Mesothelial cell of epicardium (in vitro differentiated cells): ENCODE measurements around the gene ATXN1. TPM values are rescaled to one million over a fixed set of nuclear protein-coding genes. Genes with fewer than 3 reads are reported as not detected.

ENCODE experiments used
- DNase-seq, 2 experiments: peaks; one replicate each; pipeline ENCODE4 v3.0.0; 2021; ENCODE audit warnings: low spot score in 2 of 2; ENCODE audit not compliant: unreplicated experiment in 2 of 2
- H3K27ac Mint-ChIP-seq: 2 replicates; pipeline ENCODE4 v1.8.0; 2021; ENCODE audit warnings: mixed read lengths
- H3K27me3 Mint-ChIP-seq: 2 replicates; pipeline ENCODE4 v1.8.0; 2021; ENCODE audit warnings: low read depth, mixed read lengths
- H3K36me3 Mint-ChIP-seq: 2 replicates; pipeline ENCODE4 v1.8.0; 2021; ENCODE audit warnings: mixed read lengths
- H3K4me1 Mint-ChIP-seq: 2 replicates; pipeline ENCODE4 v1.8.0; 2021; ENCODE audit warnings: mixed read lengths
- H3K4me3 Mint-ChIP-seq: 2 replicates; pipeline ENCODE4 v1.8.0; 2021; ENCODE audit warnings: mild to moderate bottlenecking, moderate library complexity, mixed read lengths
- H3K9me3 Mint-ChIP-seq: 2 replicates; pipeline ENCODE4 v1.8.0; 2021; ENCODE audit warnings: mixed read lengths
- total RNA-seq: library from RNA; stranded (reverse); gene quantifications from 3 replicates; pipeline ENCODE4 v1.2.1, GENCODE V29; 2021
- TF ChIP-seq, protein P1 (sequence below): fragments of 200-600 bp; sonication (generic); IDR thresholded peaks from one replicate; pipeline ENCODE4 v1.5.0; 2021; ENCODE audit warnings: antibody characterized with exemption; ENCODE audit not compliant: unreplicated experiment

The ATXN1 gene
- total RNA-seq, 1 donor from 2014 or later: 59.5 TPM

GRCh38 chr6:16762268-16762549, 949 bp upstream of the ATXN1 start:
- no peak for DNase-seq
- TF ChIP-seq, protein P1, sequence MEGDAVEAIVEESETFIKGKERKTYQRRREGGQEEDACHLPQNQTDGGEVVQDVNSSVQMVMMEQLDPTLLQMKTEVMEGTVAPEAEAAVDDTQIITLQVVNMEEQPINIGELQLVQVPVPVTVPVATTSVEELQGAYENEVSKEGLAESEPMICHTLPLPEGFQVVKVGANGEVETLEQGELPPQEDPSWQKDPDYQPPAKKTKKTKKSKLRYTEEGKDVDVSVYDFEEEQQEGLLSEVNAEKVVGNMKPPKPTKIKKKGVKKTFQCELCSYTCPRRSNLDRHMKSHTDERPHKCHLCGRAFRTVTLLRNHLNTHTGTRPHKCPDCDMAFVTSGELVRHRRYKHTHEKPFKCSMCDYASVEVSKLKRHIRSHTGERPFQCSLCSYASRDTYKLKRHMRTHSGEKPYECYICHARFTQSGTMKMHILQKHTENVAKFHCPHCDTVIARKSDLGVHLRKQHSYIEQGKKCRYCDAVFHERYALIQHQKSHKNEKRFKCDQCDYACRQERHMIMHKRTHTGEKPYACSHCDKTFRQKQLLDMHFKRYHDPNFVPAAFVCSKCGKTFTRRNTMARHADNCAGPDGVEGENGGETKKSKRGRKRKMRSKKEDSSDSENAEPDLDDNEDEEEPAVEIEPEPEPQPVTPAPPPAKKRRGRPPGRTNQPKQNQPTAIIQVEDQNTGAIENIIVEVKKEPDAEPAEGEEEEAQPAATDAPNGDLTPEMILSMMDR: no peak
- peak overlapping the region; percentile 97 for H3K4me3 Mint-ChIP-seq
- H3K27ac Mint-ChIP-seq: peak overlapping the region; percentile 95
- H3K27me3 Mint-ChIP-seq: no peaks in the 10 kb centered on the region
- H3K4me1 Mint-ChIP-seq: peaks cover 53% of the 10 kb centered on the region
- no peaks in the 10 kb centered on the region for H3K9me3 Mint-ChIP-seq
- H3K36me3 Mint-ChIP-seq: no peaks in the 10 kb centered on the region

DNA sequence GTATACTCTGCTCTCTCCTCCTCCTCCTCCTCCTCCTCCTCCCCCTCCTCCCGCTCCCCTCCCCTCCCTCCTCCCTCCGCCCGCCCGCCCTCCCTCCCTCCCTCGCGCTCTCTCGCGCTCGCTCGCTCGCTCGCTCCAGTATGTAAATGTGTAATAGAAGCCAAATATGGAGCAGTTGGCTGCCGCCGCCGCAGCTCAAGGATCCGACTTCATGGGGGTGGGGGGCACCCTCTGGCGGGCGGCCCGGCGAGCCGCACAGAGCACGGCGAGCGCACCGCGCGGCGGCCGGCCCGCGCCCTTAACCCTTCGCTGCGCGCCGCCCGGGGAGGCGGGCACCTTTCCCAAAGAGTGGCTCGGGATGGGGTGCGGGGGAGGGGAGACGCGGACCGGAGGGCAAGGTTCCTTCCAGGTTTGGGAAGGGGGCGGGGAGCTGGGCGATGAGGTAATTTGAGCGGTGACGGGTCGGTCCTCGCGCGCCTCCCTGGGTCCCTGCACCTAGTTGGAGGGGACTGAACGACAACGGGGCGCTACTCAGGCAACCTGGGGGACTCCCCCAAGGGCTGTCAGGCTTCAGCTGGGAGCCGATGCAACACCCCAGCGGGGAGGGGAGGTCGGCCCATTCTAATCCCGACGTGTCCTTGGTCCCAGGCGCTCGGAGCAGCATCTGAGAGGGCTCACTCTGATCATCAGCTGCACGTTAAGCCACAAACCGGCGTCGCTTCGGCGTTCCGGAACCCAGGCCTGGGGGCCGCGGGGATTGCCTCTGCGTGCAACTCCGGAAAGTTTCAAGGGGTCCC, 409 bp upstream of the ATXN1 start:
- Mint-ChIP-seq H3K27me3 (no peaks in the 10 kb centered on the region), H3K27ac (peak overlapping the region; percentile 99), H3K4me3 (peak overlapping the region; percentile 97), H3K36me3 (no peaks in the 10 kb centered on the region), H3K9me3 (no peaks in the 10 kb centered on the region), H3K4me1 (peaks cover 54% of the 10 kb centered on the region)
- TF ChIP-seq, protein P1: no peak
- peak; percentile 67 to 80 for DNase-seq

- Mint-ChIP-seq H3K36me3 (no peaks in the 10 kb centered on the region), H3K4me3 (peak overlapping the region; percentile 88), H3K9me3 (no peaks in the 10 kb centered on the region), H3K27me3 (no peaks in the 10 kb centered on the region), H3K4me1 (peaks cover 56% of the 10 kb centered on the region), H3K27ac (peak overlapping the region; percentile 95)
- TF ChIP-seq, protein P1: peak; percentile 18
- DNase-seq: peak; percentile 72 to 83
Measured at GRCh38 chr6:16759646-16760515, 1.4 kb downstream of the ATXN1 start.

GRCh38 chr6:16759181-16759645, 2.0 kb downstream of the ATXN1 start:
- Mint-ChIP-seq H3K27me3 (no peaks in the 10 kb centered on the region), H3K27ac (peak overlapping the region; percentile 95), H3K9me3 (no peaks in the 10 kb centered on the region), H3K4me1 (peaks cover 59% of the 10 kb centered on the region), H3K4me3 (peak overlapping the region; percentile 88), H3K36me3 (no peaks in the 10 kb centered on the region)
- no peak for DNase-seq
- TF ChIP-seq, protein P1: no peak

GRCh38 chr6:16758163-16758975, 2.9 kb downstream of the ATXN1 start:
- H3K9me3 Mint-ChIP-seq: no peaks in the 10 kb centered on the region
- peak overlapping the region; percentile 88 for H3K4me3 Mint-ChIP-seq
- peaks cover 55% of the 10 kb centered on the region for H3K4me1 Mint-ChIP-seq
- no peaks in the 10 kb centered on the region for H3K27me3 Mint-ChIP-seq
- no peaks in the 10 kb centered on the region for H3K36me3 Mint-ChIP-seq
- DNase-seq: no peak
- TF ChIP-seq, protein P1: no peak
- H3K27ac Mint-ChIP-seq: peak overlapping the region; percentile 95
